ENCODE measurements around the gene ZDHHC13.

Gene ZDHHC13

GRCh38 chr11:19116971-19117759 is at the start of gene ZDHHC13:
Gene ZDHHC13 (plus strand): TSS chr11:19117168. CDS start chr11:19117250, 82 bp downstream.
- DNase-seq (ENCODE audit: low spot score): peak; percentile 86

GRCh38 chr11:19071255-19071654 is 45.7 kb upstream of the ZDHHC13 start:
- DNase-seq (ENCODE audit: low spot score): peak; percentile 60

- no peak for DNase-seq (ENCODE audit: low spot score)
Measured at GRCh38 chr11:19072464-19072863, 44.5 kb upstream of the ZDHHC13 start.

GRCh38 chr11:19073454-19074415 is 43.2 kb upstream of the ZDHHC13 start:
- no peak for DNase-seq (ENCODE audit: low spot score)

GRCh38 chr11:19075636-19076035 is 41.3 kb upstream of the ZDHHC13 start:
- DNase-seq (ENCODE audit: low spot score): no peak

- peak; percentile 47 for DNase-seq (ENCODE audit: low spot score)
Measured at GRCh38 chr11:19076744-19077589, 40.0 kb upstream of the ZDHHC13 start.

- DNase-seq (ENCODE audit: low spot score): no peak
Measured at GRCh38 chr11:19077965-19078364, 39.0 kb upstream of the ZDHHC13 start.

- peak; percentile 30 for DNase-seq (ENCODE audit: low spot score)
Measured at GRCh38 chr11:19079643-19080440, 37.1 kb upstream of the ZDHHC13 start.

GRCh38 chr11:19080579-19080993 is 36.4 kb upstream of the ZDHHC13 start:
- peak; percentile 36 for DNase-seq (ENCODE audit: low spot score)

GRCh38 chr11:19083166-19083565 is 33.8 kb upstream of the ZDHHC13 start:
- no peak for DNase-seq (ENCODE audit: low spot score)

GRCh38 chr11:19084661-19085315 is 32.2 kb upstream of the ZDHHC13 start:
- no peak for DNase-seq (ENCODE audit: low spot score)

- no peak for DNase-seq (ENCODE audit: low spot score)
Measured at GRCh38 chr11:19087658-19088057, 29.3 kb upstream of the ZDHHC13 start.

- DNase-seq (ENCODE audit: low spot score): no peak
Measured at GRCh38 chr11:19088791-19089190, 28.2 kb upstream of the ZDHHC13 start.

GRCh38 chr11:19089421-19089820 is 27.5 kb upstream of the ZDHHC13 start:
- no peak for DNase-seq (ENCODE audit: low spot score)

- DNase-seq (ENCODE audit: low spot score): no peak
Measured at GRCh38 chr11:19091366-19091765, 25.6 kb upstream of the ZDHHC13 start.

- no peak for DNase-seq (ENCODE audit: low spot score)
Measured at GRCh38 chr11:19092342-19092741, 24.6 kb upstream of the ZDHHC13 start.

GRCh38 chr11:19092850-19093249 is 24.1 kb upstream of the ZDHHC13 start:
- DNase-seq (ENCODE audit: low spot score): no peak

GRCh38 chr11:19093976-19094375 is 23.0 kb upstream of the ZDHHC13 start:
- DNase-seq (ENCODE audit: low spot score): no peak

- no peak for DNase-seq (ENCODE audit: low spot score)
Measured at GRCh38 chr11:19094859-19095258, 22.1 kb upstream of the ZDHHC13 start.

- no peak for DNase-seq (ENCODE audit: low spot score)
Measured at GRCh38 chr11:19099093-19099492, 17.9 kb upstream of the ZDHHC13 start.

Data from globus pallidus (tissue), 1 donor.